MV-4-11 (cell line): Measurements from ENCODE around the gene IGDCC3.
"Not testable (repeated sequence)": the region's sequence is repeated elsewhere in the genome, so short reads cannot be mapped to it uniquely, and the experiment has no call there.

Source experiments
- DNase-seq: peaks from one replicate; lab custom pipeline; 2025; lab: John Stamatoyannopoulos, UW

IGDCC3 gene

DNA sequence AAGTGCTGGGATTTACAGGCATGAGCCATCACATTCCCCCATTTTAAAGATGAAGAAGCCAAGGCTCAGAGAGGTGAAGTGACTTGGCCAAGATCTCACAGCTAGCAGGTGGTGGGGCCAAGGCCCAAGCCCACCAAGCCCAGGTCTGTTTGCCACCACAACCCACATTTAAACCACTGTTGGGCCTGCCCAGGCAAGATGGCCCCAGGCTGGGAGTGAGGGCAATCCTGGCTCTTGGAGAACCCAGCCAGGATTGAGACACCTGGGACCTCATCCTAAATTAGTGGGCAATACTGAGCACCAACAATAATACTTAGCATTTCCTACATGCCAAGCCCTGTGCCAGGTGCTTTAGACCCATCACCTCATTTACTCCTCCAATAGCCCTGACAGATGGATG lies 6.9 kb downstream of the IGDCC3 start:
- DNase-seq = no peak

DNA sequence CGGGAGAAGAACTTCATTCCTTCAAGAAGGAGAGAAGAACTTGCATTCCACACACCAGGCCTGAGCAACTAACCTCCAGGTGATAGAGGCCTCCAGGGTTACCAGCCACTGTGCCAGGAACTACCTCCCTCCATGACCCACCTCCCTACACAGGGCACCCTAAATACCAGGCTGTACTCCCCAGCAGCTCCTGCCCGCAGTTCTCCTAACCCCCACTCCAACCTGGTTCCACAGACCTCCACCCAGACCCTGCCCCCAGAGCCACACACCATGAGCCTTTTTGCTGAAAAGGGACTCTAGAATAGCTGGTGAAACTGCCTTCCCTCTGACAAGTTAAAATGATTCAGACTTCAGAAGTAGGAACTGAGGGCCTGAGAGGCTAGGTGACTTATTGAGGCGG lies 8.2 kb downstream of the IGDCC3 start:
- no peak for DNase-seq

- DNase-seq = no peak
These were observed 8.6 kb downstream of the IGDCC3 start for GRCh38 chr15:65369212-65369547.

- peak; percentile 8 for DNase-seq
These were observed 9.2 kb downstream of the IGDCC3 start for GRCh38 chr15:65368302-65369211.

DNA sequence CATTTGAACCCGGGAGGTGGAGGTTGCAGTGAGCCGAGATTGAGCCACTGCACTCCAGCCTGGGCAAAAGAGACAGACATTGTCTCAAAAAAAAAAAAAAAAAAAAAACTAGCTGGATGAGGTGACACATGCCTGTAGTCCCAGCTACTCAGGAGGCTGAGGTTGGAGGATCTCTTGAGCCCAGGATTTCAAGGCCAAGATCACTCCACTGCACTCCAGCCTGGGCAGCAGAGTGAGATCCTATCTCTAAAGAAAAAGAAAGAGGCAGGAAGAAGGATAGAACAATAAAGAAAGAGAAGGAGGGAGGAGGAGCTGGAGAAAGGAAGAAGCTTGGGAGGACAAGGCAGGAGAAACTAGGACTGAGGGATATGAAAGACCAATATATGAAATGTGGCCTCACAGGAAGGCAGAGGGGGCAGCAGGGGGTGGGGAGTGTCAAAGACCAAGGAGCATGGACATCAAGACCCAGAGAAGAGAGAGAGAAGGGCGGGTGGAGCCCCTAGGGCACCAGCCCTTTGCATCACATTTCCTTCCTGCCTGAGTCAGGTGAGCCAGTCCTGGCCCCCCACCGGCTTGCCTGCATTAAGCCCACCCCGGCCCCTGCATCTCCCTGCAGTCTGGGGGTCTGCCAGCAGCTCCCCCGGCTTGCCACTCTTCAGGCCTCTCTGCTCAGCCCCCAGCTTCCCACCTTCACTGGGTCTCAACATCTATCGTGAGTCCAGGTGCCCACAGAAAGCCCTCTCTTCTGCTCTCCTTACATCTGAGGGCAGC lies 11.5 kb downstream of the IGDCC3 start:
- DNase-seq = no peak

GRCh38 chr15:65365229-65365628 lies 12.6 kb downstream of the IGDCC3 start:
- DNase-seq = no peak

DNA sequence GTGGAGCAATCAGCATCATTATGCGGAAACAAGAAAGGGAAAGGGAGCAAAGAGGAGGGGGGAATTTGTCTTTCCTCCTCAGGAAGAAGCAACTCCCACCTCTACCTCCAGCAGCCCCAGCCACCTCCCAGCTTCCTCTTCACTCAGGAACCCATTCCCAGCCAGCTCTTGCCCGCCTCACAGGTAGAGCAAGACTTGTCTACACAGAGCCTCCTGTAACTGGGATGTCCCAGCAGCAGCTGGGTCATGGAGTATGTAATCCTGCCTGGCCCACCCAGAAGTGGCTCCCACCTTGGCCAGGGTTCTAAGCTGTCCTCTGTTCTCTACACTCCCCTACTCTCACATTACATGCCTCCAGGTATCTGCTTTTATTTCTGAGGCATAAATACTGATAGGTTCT lies 14.0 kb downstream of the IGDCC3 start:
- DNase-seq = no peak

- DNase-seq = no peak
These were observed 14.5 kb downstream of the IGDCC3 start for GRCh38 chr15:65363306-65363705.

DNA sequence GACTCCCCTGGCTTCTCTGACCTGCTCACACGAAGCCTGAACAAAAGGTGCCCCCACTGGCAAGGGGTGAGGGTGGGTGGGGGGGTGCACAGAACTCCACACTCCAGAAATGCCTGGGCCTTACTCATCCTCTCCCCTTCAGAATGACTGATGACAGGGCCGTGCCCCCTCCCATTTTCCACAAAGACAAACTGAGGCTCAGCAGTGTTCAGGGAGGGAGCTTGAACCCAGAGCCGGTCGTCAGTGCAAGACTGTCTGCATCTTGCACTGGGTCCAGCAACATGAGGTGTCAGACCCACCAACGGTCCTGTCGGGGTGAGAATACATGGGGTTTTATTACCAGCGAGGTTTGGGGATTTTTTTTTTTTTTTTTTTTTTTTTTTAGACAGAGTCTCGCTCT lies 15.3 kb downstream of the IGDCC3 start:
- no peak for DNase-seq

GRCh38 chr15:65361708-65362459 lies 15.9 kb downstream of the IGDCC3 start:
- no peak for DNase-seq

DNA sequence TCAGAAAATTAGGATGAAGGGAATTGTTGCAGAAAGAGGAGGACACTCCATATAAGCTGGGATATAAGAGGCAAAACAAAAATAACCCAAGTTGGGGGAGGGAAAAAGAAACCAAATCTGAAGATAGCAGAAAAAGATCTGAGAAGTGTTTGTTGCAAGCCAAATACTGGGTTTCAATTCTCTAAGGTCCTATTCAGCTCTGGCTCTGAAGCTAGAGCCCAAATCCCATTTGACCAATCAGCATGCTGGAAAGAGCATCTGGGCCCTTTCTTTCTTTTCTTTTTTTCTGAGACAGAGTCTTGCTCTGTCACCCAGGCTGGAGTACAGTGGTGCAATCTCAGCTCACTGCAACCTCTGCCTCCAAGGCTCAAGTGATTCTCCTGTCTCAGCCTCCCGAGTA lies 17.3 kb downstream of the IGDCC3 start:
- DNase-seq = no peak

- DNase-seq = no peak
These were observed 21.8 kb downstream of the IGDCC3 start for GRCh38 chr15:65355988-65356353.

DNA sequence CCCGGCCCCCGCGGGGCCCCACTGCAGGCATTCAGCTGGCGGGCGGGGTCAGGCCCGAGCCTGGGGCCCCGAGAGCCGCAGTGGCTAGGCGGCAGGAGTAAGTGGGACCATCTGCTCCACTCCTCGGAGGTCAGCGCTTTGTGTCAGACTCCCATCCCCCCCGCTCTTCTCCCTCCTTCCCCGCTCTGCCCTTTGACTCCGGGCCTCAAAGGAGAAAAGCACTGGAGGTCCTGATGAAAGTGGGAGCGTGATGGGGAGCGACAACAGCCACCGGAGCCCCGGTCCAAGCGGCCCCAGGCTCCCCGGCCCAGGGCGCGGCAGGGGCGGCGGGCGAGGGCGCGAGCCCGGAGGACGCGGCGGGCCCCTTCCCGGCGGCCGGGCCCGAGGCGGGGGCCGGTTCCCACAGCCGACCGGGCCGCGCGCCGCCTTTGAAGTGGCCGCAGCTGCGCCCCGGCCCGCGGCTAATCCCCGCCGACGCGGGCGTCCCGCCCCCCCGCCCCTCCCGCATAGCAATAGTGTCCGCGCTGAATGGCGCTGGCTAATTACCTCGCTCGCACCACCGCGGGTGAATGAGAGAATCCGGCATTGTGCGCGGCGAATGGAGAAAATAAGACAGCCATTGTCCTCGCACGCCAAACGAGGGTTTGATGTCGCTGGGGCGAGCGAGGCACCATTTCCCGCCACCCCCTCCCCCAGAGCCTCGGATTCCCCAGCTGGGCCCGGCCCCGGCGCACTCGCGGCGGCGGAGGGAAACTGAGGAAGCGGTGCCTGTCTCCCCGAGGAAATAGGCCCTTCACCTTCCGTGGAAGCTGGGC lies 22.4 kb downstream of the IGDCC3 start:
- no peak for DNase-seq

- DNase-seq = no peak
These were observed 23.0 kb downstream of the IGDCC3 start for GRCh38 chr15:65354835-65355172.

- DNase-seq = not testable (repeated sequence)
These were observed 25.8 kb downstream of the IGDCC3 start for GRCh38 chr15:65351972-65352371.

DNA sequence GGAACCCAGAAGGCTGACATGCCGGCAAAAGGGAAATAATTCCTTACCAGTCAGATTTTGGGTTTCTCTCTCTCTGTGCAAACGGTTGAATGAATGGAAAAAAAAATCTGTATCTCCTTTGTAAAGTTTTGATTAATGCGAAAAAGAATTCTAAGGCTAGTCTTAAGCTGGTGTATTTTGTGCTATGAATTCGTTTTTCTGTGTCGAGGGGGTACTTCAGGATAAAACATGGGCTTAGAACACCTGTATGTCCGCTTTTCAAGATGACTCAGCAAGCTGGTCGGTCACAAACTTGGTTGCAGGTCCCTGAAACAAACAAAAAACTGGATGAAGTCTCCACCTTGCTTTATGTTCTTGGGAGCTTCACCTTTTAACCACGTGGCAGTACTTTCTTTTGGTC lies 28.5 kb downstream of the IGDCC3 start:
- no peak for DNase-seq

GRCh38 chr15:65347756-65348155 lies 30.0 kb downstream of the IGDCC3 start:
- not testable (repeated sequence) for DNase-seq

GRCh38 chr15:65346856-65347598 lies 30.8 kb downstream of the IGDCC3 start:
- no peak for DNase-seq

DNA sequence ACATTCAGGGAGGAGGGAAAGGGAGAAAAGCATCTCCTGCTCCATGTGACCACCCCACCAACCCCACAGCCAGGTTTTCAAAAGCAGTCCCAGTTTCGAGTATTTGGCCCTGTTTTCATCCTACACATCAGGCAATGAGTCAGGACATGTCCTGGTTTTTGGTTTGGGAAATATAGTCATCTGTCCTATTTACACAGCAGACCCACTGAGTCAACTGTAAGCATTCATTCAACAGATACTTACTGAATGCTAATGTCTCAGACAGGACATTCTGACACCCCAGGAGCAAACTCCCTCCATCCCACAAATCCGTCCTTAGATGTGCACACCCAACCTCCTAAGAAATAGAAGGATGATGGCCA lies 32.9 kb downstream of the IGDCC3 start:
- no peak for DNase-seq

DNA sequence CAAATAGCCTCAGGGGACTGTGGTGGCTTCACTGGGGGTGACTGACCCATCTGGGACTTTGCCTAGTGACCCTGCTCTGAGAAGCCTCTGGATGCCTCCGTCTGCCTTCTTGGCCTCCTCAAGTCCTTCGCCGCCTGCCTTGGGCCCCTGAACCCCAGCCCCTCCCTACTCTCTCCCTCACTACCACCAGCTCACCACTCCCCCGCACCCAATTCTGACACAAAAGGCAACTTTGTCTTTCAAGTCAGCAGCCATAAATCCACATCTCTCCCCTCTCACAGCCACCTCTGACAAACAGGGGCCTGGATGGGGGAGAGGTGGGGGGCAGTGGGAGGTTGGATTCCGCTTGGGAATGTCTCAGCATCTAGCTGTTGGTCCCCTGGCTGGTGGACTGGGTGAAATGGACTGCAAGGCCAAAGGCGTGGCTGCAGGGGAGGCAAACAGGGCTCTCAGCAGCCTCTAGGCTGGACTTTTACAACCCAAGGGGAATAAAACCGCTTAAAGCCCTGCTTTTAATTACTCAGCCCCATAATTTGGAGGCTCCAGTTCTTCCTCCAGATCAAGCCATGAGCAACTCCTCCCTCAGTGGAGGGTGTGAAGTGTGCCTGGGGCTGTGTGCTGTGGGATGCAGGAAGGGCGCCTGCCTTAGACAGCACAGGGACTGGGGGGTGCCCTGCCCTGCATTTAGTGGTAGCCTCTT lies 33.4 kb downstream of the IGDCC3 start:
- DNase-seq = no peak
